NCI-H2107 (cell line): ENCODE measurements around the gene PAXX.

Source experiments
- DNase-seq: peaks from one replicate; lab custom pipeline; 2025; lab: John Stamatoyannopoulos, UW

The PAXX gene

GRCh38 chr9:136991993-136992818 is at the start of gene PAXX:
TSS of gene PAXX (plus strand) at chr9:136992422. CDS start at chr9:136992444, 22 bp downstream.
- DNase-seq = peak; percentile 73

GRCh38 chr9:136942881-136943230 is 49.4 kb upstream of the PAXX start:
- DNase-seq = no peak

- DNase-seq = no peak
These were observed 48.7 kb upstream of the PAXX start for GRCh38 chr9:136943291-136944211.

- no peak for DNase-seq
These were observed 48.1 kb upstream of the PAXX start for GRCh38 chr9:136944212-136944518.

GRCh38 chr9:136944519-136945332 is 47.5 kb upstream of the PAXX start, which contains the start of the genes C8G and FBXW5:
TSS of gene C8G (plus strand) at chr9:136945243. CDS start at chr9:136945321, 78 bp downstream.
TSS of gene FBXW5 (minus strand) at chr9:136944738. CDS start at chr9:136944083, 655 bp downstream.
- peak; percentile 91 for DNase-seq

GRCh38 chr9:136945333-136946227 is 46.6 kb upstream of the PAXX start:
- no peak for DNase-seq

GRCh38 chr9:136946228-136947027 is 45.8 kb upstream of the PAXX start:
- no peak for DNase-seq

GRCh38 chr9:136947028-136947891 is 45.0 kb upstream of the PAXX start:
- DNase-seq = no peak

- DNase-seq = no peak
These were observed 44.2 kb upstream of the PAXX start for GRCh38 chr9:136947955-136948510.

GRCh38 chr9:136949239-136949816 is 42.9 kb upstream of the PAXX start:
- DNase-seq = peak; percentile 58

- peak; percentile 92 for DNase-seq
These were observed 42.2 kb upstream of the PAXX start for GRCh38 chr9:136949817-136950655.

GRCh38 chr9:136950656-136951276 is 41.5 kb upstream of the PAXX start:
- no peak for DNase-seq

- DNase-seq = no peak
These were observed 40.5 kb upstream of the PAXX start, which contains the start of gene LCN12 for GRCh38 chr9:136951541-136952320. TSS of gene LCN12 (plus strand) at chr9:136952273. CDS start at chr9:136952328, 55 bp downstream.

- DNase-seq = no peak
These were observed 39.8 kb upstream of the PAXX start for GRCh38 chr9:136952321-136952850.

GRCh38 chr9:136952876-136953770 is 39.1 kb upstream of the PAXX start:
- no peak for DNase-seq
